HepG2 (cell line): ENCODE data around the gene FAM3D. TPM values are rescaled to one million over a fixed set of nuclear protein-coding genes. Genes with fewer than 3 reads are reported as not detected.

Experiments used
- ASH2L ChIP-seq: fragments of 300-600, 200-600 bp; sonication (generic); IDR thresholded peaks from 2 replicates; pipeline ENCODE4 v1.7.0; 2017; ENCODE audit warnings: low read depth, mild to moderate bottlenecking, moderate library complexity, mixed read lengths, low read length; ENCODE audit not compliant: insufficient read length
- CAMTA2 ChIP-seq: sonication (generic); formaldehyde crosslinking; IDR thresholded peaks from 2 replicates; pipeline ENCODE4 v1.4.0; 2020; ENCODE audit warnings: mild to moderate bottlenecking, missing genetic modification reagents, borderline replicate concordance
- ETS1 ChIP-seq: sonication (generic); formaldehyde crosslinking; IDR thresholded peaks from 2 replicates; pipeline ENCODE4 v1.4.0; 2020; ENCODE audit warnings: missing genetic modification reagents
- HNRNPLL ChIP-seq: fragments of 200-400 bp; formaldehyde crosslinking; IDR thresholded peaks from 2 replicates; pipeline ENCODE4 v1.6.1; 2017; ENCODE audit warnings: mild to moderate bottlenecking, low read depth, low read length; ENCODE audit not compliant: poor library complexity, severe bottlenecking
- IKZF1 ChIP-seq: fragments of 450-650 bp; IDR thresholded peaks from 2 replicates; pipeline ENCODE4 v1.7.1; 2016
- MEIS1 ChIP-seq: sonication (generic); formaldehyde crosslinking; IDR thresholded peaks from 2 replicates; pipeline ENCODE4 v1.9.0; 2021; ENCODE audit warnings: mild to moderate bottlenecking, missing genetic modification reagents, moderate library complexity, borderline replicate concordance
- POGZ ChIP-seq: sonication (generic); formaldehyde crosslinking; IDR thresholded peaks from 2 replicates; pipeline ENCODE4 v1.4.0; 2020; ENCODE audit warnings: mild to moderate bottlenecking, missing genetic modification reagents
- TSC22D2 ChIP-seq: sonication (generic); formaldehyde crosslinking; IDR thresholded peaks from 2 replicates; pipeline ENCODE4 v1.5.1; 2020; ENCODE audit warnings: missing genetic modification reagents, mild to moderate bottlenecking, borderline replicate concordance
- YY1 ChIP-seq: IDR thresholded peaks from 2 replicates; pipeline ENCODE4 v1.6.1; 2011; ENCODE audit warnings: low read length, low read depth, moderate library complexity, mild to moderate bottlenecking; ENCODE audit not compliant: insufficient read depth, insufficient replicate concordance
- ZNF3 ChIP-seq: IDR thresholded peaks from 2 replicates; pipeline ENCODE4 v1.7.0; 2017; ENCODE audit warnings: inconsistent platforms
- ZNF317 ChIP-seq: sonication (generic); formaldehyde crosslinking; IDR thresholded peaks from 2 replicates; pipeline ENCODE4 v1.5.0; 2020; ENCODE audit warnings: mild to moderate bottlenecking, missing genetic modification reagents
- polyA plus RNA-seq, 8 experiments: library from polyadenylated mRNA; depleted of rRNA in 3 of 8; stranded (reverse) in 7 of 8; unstranded in 1 of 8; fragments of >200 nt; fragmentation: Illumina TruSeq in 4 of 8; extraction: Trizol in 4 of 8; gene quantifications; 2 replicates each; pipeline versions ENCODE4 v1.2.1 to v1.2.3, GENCODE V29; 2011 to 2016; ENCODE audit warnings: low read depth in 4 of 8, missing spikeins in 1 of 8, mixed read lengths in 1 of 8; ENCODE audit not compliant: insufficient read depth in 1 of 8
- total RNA-seq, 5 experiments: library from RNA; depleted of rRNA; stranded (reverse); fragments of >200 nt; fragmentation: Illumina TruSeq; extraction: Trizol; gene quantifications; 2 replicates each; pipeline ENCODE4 v1.2.3, GENCODE V29; 2016; ENCODE audit warnings: low read depth in 1 of 5
- TF ChIP-seq, protein P1 (sequence below), 2 experiments: fragments of 450-650 bp in 1 of 2; sonication (generic) in 1 of 2; formaldehyde crosslinking in 1 of 2; IDR thresholded peaks; 2 replicates each; pipeline versions ENCODE4 v1.6.1 to v1.8.0; 2016 to 2022; ENCODE audit warnings: antibody characterized with exemption in 1 of 2, mild to moderate bottlenecking in 1 of 2, missing genetic modification reagents in 1 of 2
- TF ChIP-seq, protein P2 (sequence below): IDR thresholded peaks from 2 replicates; pipeline ENCODE4 v1.6.1; 2012; ENCODE audit warnings: inconsistent platforms
- TF ChIP-seq, protein P3 (sequence below): sonication (generic); formaldehyde crosslinking; IDR thresholded peaks from 2 replicates; pipeline ENCODE4 v1.9.0; 2022; ENCODE audit warnings: missing genetic modification reagents, mild to moderate bottlenecking, borderline replicate concordance
- TF ChIP-seq, protein P4 (sequence below): sonication (generic); formaldehyde crosslinking; IDR thresholded peaks from 2 replicates; pipeline ENCODE4 v1.5.0; 2020; ENCODE audit warnings: missing genetic modification reagents

FAM3D gene
- total and polyA plus RNA-seq, 2 of the 13 experiments (the other 11 are each of a cell fraction or from before 2014, with no cell fraction given): not detected

GRCh38 chr3:58585005-58585786, 81.4 kb downstream of the FAM3D start (continued):
- TF ChIP-seq, protein P1, sequence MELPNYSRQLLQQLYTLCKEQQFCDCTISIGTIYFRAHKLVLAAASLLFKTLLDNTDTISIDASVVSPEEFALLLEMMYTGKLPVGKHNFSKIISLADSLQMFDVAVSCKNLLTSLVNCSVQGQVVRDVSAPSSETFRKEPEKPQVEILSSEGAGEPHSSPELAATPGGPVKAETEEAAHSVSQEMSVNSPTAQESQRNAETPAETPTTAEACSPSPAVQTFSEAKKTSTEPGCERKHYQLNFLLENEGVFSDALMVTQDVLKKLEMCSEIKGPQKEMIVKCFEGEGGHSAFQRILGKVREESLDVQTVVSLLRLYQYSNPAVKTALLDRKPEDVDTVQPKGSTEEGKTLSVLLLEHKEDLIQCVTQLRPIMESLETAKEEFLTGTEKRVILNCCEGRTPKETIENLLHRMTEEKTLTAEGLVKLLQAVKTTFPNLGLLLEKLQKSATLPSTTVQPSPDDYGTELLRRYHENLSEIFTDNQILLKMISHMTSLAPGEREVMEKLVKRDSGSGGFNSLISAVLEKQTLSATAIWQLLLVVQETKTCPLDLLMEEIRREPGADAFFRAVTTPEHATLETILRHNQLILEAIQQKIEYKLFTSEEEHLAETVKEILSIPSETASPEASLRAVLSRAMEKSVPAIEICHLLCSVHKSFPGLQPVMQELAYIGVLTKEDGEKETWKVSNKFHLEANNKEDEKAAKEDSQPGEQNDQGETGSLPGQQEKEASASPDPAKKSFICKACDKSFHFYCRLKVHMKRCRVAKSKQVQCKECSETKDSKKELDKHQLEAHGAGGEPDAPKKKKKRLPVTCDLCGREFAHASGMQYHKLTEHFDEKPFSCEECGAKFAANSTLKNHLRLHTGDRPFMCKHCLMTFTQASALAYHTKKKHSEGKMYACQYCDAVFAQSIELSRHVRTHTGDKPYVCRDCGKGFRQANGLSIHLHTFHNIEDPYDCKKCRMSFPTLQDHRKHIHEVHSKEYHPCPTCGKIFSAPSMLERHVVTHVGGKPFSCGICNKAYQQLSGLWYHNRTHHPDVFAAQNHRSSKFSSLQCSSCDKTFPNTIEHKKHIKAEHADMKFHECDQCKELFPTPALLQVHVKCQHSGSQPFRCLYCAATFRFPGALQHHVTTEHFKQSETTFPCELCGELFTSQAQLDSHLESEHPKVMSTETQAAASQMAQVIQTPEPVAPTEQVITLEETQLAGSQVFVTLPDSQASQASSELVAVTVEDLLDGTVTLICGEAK (IDR thresholded peaks at IDR 0.05): no peak
- TF ChIP-seq, protein P1 (CRISPR knock-in tag; IDR thresholded peaks at IDR 0.05): no peak
- no peak for TF ChIP-seq ZNF3 (CRISPR knock-in tag)
- no peak for TF ChIP-seq ETS1 (CRISPR knock-in tag)
- no peak for TF ChIP-seq ZNF317
- TF ChIP-seq YY1: peak; percentile 26
- TF ChIP-seq POGZ (CRISPR knock-in tag): no peak
- TF ChIP-seq, protein P2, sequence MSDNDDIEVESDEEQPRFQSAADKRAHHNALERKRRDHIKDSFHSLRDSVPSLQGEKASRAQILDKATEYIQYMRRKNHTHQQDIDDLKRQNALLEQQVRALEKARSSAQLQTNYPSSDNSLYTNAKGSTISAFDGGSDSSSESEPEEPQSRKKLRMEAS: peak; percentile 54; the same call in 1 of the 2 replicates
- no peak for TF ChIP-seq TSC22D2
- peak; percentile 38 for TF ChIP-seq ASH2L
- TF ChIP-seq CAMTA2 (CRISPR knock-in tag): no peak
- TF ChIP-seq, protein P3, sequence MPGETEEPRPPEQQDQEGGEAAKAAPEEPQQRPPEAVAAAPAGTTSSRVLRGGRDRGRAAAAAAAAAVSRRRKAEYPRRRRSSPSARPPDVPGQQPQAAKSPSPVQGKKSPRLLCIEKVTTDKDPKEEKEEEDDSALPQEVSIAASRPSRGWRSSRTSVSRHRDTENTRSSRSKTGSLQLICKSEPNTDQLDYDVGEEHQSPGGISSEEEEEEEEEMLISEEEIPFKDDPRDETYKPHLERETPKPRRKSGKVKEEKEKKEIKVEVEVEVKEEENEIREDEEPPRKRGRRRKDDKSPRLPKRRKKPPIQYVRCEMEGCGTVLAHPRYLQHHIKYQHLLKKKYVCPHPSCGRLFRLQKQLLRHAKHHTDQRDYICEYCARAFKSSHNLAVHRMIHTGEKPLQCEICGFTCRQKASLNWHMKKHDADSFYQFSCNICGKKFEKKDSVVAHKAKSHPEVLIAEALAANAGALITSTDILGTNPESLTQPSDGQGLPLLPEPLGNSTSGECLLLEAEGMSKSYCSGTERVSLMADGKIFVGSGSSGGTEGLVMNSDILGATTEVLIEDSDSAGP (CRISPR knock-in tag): peak; percentile 20; the same call in 1 of the 2 replicates
- no peak for TF ChIP-seq IKZF1
- peak; percentile 50 for TF ChIP-seq HNRNPLL
- TF ChIP-seq, protein P4, sequence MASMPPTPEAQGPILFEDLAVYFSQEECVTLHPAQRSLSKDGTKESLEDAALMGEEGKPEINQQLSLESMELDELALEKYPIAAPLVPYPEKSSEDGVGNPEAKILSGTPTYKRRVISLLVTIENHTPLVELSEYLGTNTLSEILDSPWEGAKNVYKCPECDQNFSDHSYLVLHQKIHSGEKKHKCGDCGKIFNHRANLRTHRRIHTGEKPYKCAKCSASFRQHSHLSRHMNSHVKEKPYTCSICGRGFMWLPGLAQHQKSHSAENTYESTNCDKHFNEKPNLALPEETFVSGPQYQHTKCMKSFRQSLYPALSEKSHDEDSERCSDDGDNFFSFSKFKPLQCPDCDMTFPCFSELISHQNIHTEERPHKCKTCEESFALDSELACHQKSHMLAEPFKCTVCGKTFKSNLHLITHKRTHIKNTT (CRISPR knock-in tag): no peak
- TF ChIP-seq MEIS1 (CRISPR knock-in tag): no peak
